Ovary (tissue), 3 donors: ENCODE results near the gene ALG14.

Experiments
- EP300 ChIP-seq: sonication (generic); formaldehyde crosslinking; IDR thresholded peaks from one replicate; pipeline ENCODE4 v1.6.1; 2017; ENCODE audit warnings: antibody characterized with exemption
- POLR2A ChIP-seq: fragments of 450-650 bp; IDR thresholded peaks from one replicate; pipeline ENCODE4 v1.6.1; 2017; ENCODE audit warnings: antibody characterized with exemption, mild to moderate bottlenecking, moderate library complexity
- TF ChIP-seq, protein P1 (sequence below), 3 donors: fragments of 450-650 bp in 2 of 3; fragments of 200-600 bp in 1 of 3; IDR thresholded peaks; one replicate each; pipeline versions ENCODE4 v1.5.1 to v1.8.0; 2016 to 2022; ENCODE audit warnings: antibody characterized with exemption in 3 of 3, mild to moderate bottlenecking in 1 of 3
- donor health status: DM: no; HTN: no; CAD: no.

DNA sequence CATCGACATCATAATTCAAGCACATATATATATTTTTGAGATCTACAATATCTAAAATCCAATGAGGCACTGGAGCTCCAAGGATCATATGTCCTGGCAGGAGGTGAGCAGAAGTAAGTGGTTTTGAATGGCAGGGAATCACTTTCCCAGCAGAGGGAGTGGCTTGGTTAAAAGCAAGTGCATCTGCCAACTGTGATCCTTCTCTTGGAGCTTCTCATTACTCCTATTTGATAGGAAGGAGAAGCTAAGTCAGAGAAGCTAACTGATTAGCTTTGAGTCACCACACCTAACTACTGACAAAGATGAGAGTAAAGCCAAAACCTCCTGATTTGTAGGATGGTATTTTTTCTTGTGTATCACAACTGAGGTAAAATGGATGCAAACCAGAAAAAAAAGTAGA is 55.0 kb downstream of the ALG14 start:
- TF ChIP-seq, protein P1, sequence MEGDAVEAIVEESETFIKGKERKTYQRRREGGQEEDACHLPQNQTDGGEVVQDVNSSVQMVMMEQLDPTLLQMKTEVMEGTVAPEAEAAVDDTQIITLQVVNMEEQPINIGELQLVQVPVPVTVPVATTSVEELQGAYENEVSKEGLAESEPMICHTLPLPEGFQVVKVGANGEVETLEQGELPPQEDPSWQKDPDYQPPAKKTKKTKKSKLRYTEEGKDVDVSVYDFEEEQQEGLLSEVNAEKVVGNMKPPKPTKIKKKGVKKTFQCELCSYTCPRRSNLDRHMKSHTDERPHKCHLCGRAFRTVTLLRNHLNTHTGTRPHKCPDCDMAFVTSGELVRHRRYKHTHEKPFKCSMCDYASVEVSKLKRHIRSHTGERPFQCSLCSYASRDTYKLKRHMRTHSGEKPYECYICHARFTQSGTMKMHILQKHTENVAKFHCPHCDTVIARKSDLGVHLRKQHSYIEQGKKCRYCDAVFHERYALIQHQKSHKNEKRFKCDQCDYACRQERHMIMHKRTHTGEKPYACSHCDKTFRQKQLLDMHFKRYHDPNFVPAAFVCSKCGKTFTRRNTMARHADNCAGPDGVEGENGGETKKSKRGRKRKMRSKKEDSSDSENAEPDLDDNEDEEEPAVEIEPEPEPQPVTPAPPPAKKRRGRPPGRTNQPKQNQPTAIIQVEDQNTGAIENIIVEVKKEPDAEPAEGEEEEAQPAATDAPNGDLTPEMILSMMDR (IDR thresholded peaks at IDR 0.05), result no peak
- TF ChIP-seq EP300 (no peak), POLR2A (no peak)
